T follicular helper cell (primary cell): ENCODE measurements around the gene EI24.

Experiments
- DNase-seq: peaks from one replicate; pipeline ENCODE4 v3.0.0-alpha.2; 2020; ENCODE audit warnings: low read depth

Gene EI24

GRCh38 chr11:125578783-125579182 is 9.5 kb downstream of the EI24 start:
- no peak for DNase-seq

GRCh38 chr11:125579811-125580210 is 10.5 kb downstream of the EI24 start:
- DNase-seq: no peak

GRCh38 chr11:125583496-125583895 is 14.2 kb downstream of the EI24 start:
- DNase-seq: no peak

GRCh38 chr11:125585487-125585886 is 16.2 kb downstream of the EI24 start:
- DNase-seq: no peak

GRCh38 chr11:125586623-125587022 is 17.3 kb downstream of the EI24 start:
- no peak for DNase-seq

GRCh38 chr11:125587480-125587879 is 18.2 kb downstream of the EI24 start:
- no peak for DNase-seq

GRCh38 chr11:125588505-125588904 is 19.2 kb downstream of the EI24 start:
- no peak for DNase-seq

GRCh38 chr11:125591649-125592304 is 22.5 kb downstream of the EI24 start:
- peak; percentile 9 for DNase-seq

GRCh38 chr11:125592305-125593113 is 23.2 kb downstream of the EI24 start, which contains the start of gene STT3A:
Gene STT3A (plus strand): TSS chr11:125592852. CDS start chr11:125595916, 3,064 bp downstream.
- DNase-seq: peak; percentile 98

GRCh38 chr11:125593114-125593820 is 24.0 kb downstream of the EI24 start:
- DNase-seq: no peak

- no peak for DNase-seq
These were observed 25.7 kb downstream of the EI24 start for GRCh38 chr11:125594958-125595357.

GRCh38 chr11:125600663-125601062 is 31.4 kb downstream of the EI24 start:
- no peak for DNase-seq

GRCh38 chr11:125603207-125603606 is 33.9 kb downstream of the EI24 start:
- DNase-seq: no peak

- no peak for DNase-seq
These were observed 36.1 kb downstream of the EI24 start for GRCh38 chr11:125605417-125605816.

GRCh38 chr11:125609545-125609944 is 40.3 kb downstream of the EI24 start:
- no peak for DNase-seq

GRCh38 chr11:125618383-125618782 is 49.1 kb downstream of the EI24 start:
- no peak for DNase-seq

- DNase-seq: no peak
These were observed 52.7 kb downstream of the EI24 start for GRCh38 chr11:125621995-125622394.

- DNase-seq: no peak
These were observed 53.8 kb downstream of the EI24 start for GRCh38 chr11:125623064-125623463.

GRCh38 chr11:125624756-125625213 is 55.5 kb downstream of the EI24 start, which contains the start of gene CHEK1:
Gene CHEK1 (plus strand): TSS chr11:125625163. CDS start chr11:125626769, 1,606 bp downstream.
- no peak for DNase-seq

GRCh38 chr11:125625225-125625629 is 56.0 kb downstream of the EI24 start:
- no peak for DNase-seq

- peak; percentile 70 for DNase-seq
These were observed 56.5 kb downstream of the EI24 start for GRCh38 chr11:125625630-125626287.
